GM23248 (cell line): Measurements from ENCODE around the gene TBC1D24.

Source experiments
- EZH2 ChIP-seq: fragments of 200-600 bp; sonication (generic); IDR thresholded peaks from 2 replicates; pipeline ENCODE4 v1.6.1; 2018; ENCODE audit warnings: antibody characterized with exemption, mild to moderate bottlenecking; ENCODE audit not compliant: insufficient read depth, poor library complexity, severe bottlenecking
- EZH2phosphoT487 ChIP-seq: fragments of 200-600 bp; sonication (generic); IDR thresholded peaks from 2 replicates; pipeline ENCODE4 v1.6.1; 2018; ENCODE audit warnings: antibody characterized with exemption, moderate library complexity, mild to moderate bottlenecking, low read depth; ENCODE audit not compliant: insufficient read depth

DNA sequence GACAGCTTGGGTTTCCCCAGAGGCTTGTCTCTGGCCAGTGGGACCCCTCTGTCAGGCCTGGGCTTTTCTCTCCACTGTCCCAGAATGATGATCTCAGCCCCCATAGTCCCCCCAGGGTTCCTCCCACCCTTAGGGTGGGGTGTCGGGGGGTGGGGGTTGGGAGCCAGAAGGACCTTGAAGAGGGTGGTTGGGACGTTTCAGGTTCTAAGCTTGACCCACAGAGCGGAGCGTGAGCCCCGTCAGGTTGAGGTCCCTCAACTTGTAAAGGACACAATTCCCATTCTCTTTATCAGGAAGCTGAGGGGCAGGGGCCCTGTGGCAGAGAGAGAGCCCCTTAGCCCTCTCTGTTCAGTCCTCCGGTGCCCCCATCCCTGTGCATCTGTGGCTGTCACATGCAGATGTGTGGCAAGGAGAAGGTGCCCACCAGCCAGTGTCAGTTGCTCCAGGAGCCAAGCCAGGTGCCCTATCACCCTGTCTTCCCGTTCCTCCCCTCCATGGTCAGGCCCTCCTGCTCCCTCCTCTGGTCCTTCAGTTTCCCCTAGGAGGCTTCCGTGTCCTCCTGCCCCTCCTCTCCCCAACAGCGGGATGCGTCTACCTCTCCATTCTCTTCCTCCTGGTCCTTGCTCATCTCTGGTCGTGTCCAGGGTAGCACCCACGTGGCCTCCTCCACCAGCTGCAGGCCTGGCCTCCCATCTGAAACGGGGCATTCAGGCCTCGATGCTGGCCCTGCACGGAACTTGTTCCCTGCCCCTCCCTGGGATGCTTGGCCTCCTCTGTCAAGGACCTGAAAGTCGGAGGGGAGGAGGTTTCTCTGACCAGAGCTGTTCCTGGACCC, 5.3 kb upstream of the TBC1D24 start:
- TF ChIP-seq EZH2, result no peak
- no peak for TF ChIP-seq EZH2phosphoT487
